ENCODE results near the gene MACROD2.

DNA sequence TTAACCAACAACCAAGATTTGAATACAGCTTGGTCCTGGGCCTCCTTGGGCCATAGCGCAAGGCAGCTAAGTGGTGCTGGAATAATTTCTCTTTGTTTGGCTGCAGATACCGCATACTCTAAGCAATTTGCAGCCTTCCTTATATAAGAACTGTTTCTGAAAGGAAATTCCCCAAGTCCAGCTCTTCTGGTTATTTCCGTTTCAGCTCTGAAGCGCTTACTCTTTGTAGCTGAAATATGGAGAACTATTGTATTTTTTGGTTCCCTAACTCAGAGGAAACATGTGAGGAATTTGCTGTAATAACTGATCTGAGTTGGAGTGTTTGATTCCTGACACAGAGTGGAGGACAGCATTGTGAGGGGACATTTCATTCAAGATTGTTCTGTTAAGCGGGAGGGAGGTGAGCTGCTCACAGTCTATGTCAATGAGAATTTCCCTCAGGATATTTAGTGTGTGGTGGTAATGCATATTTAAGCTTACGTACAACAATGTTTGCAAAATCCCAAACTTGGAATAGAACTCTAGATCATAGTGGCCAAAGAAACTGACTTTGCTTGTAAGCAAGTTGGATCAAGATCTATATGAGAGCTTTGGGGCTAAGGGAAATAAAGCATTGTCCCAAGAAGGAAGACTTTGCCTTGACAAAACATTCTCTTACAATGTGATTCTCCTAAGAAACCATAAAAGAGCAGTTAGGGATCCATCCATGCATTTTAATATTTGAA is 918.7 kb downstream of the MACROD2 start:
- TF ChIP-seq, protein P1, sequence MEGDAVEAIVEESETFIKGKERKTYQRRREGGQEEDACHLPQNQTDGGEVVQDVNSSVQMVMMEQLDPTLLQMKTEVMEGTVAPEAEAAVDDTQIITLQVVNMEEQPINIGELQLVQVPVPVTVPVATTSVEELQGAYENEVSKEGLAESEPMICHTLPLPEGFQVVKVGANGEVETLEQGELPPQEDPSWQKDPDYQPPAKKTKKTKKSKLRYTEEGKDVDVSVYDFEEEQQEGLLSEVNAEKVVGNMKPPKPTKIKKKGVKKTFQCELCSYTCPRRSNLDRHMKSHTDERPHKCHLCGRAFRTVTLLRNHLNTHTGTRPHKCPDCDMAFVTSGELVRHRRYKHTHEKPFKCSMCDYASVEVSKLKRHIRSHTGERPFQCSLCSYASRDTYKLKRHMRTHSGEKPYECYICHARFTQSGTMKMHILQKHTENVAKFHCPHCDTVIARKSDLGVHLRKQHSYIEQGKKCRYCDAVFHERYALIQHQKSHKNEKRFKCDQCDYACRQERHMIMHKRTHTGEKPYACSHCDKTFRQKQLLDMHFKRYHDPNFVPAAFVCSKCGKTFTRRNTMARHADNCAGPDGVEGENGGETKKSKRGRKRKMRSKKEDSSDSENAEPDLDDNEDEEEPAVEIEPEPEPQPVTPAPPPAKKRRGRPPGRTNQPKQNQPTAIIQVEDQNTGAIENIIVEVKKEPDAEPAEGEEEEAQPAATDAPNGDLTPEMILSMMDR (IDR thresholded peaks at IDR 0.05) = no peak
- TF ChIP-seq POLR2A (IDR thresholded peaks at IDR 0.05) = no peak

Data from body of pancreas (tissue), 4 donors.